PC-9 (cell line): Measurements from ENCODE around the gene PARS2.

Experiments used
- CTCF ChIP-seq: fragments of 200-600 bp; sonication (generic); conservative IDR thresholded peaks from 2 replicates; pipeline ENCODE4 v1.6.1; 2017; ENCODE audit warnings: mixed run types, antibody characterized with exemption, mild to moderate bottlenecking, moderate library complexity
- EZH2 ChIP-seq: fragments of 200-600 bp; sonication (generic); IDR thresholded peaks from 2 replicates; pipeline ENCODE4 v1.8.0; 2017; ENCODE audit warnings: antibody characterized with exemption, low read depth

- TF ChIP-seq CTCF (no peak), EZH2 (no peak)
Measured at GRCh38 chr1:54738244-54738643, 26.1 kb downstream of the PARS2 start.
